ENCODE data around the gene ZNF500. TPM values are rescaled to one million over a fixed set of nuclear protein-coding genes. Genes with fewer than 3 reads are reported as not detected.

The ZNF500 gene
- polyA plus RNA-seq, 1 of the 3 experiments (the other 2 are of a cell fraction) = 6.3 TPM

DNA sequence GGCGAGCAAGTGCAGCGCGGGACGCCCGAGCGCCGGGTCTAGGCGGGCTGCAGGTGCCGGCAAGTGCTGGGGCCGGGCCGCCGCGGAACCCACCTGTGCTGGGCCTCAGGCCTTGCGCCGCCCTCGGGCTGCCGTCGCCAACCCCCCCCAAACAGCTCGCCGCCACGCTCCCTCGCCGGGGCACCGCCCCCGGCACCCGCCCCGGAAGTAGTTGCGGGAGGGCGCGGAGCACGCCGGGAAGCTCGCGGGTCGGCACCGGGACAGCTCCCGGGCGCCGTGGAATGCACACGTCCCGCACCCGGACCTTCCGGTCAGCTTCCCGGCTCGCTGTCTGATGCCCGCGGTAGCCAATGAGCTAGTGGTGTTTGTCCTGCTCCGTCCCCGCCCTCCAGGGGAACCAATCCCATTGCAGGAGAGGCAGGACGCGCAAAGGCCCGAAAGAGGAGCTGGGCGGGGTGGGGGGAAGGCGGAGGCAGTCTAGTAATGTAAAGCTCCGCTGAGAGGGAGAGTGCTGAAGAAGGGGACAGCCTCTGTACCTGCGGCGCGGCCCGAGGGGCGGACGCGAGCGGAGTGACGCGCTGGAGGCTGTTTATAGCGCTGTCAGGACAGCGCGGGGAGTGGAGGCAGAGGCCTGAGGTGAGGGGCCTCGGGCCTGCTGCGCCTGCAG lies 32.8 kb downstream of the ZNF500 start, which contains the start of the genes ANKS3 and DNAAF8 (continued):
- TF ChIP-seq TEAD4 (IDR thresholded peaks at IDR 0.05; ENCODE audit: borderline replicate concordance, insufficient read depth) (0 out of 2 replicates have a peak, but pooled peaks have one; percentile 17), MXI1 (IDR thresholded peaks at IDR 0.05; ENCODE audit: low read depth, low read length) (peak; percentile 77), TCF12 (IDR thresholded peaks at IDR 0.05) (no peak), SIN3A (IDR thresholded peaks at IDR 0.05; ENCODE audit: borderline replicate concordance, low read depth, low read length) (0 out of 2 replicates have a peak, but pooled peaks have one; percentile 91), GATA2 (CRISPR knock-in tag; IDR thresholded peaks at IDR 0.05) (no peak), MEF2A (IDR thresholded peaks at IDR 0.05; ENCODE audit: borderline replicate concordance, low read depth) (no peak), EZH2phosphoT487 (IDR thresholded peaks at IDR 0.05; ENCODE audit: borderline replicate concordance, low read depth) (no peak), JUND (IDR thresholded peaks at IDR 0.05) (no peak), NFIC (IDR thresholded peaks at IDR 0.05; ENCODE audit: borderline replicate concordance) (no peak), FOXM1 (IDR thresholded peaks at IDR 0.05; ENCODE audit: low read depth) (no peak), NRF1 (IDR thresholded peaks at IDR 0.05; ENCODE audit: low read depth, low read length) (no peak), ELF1 (IDR thresholded peaks at IDR 0.05) (peak; percentile 81)

GRCh38 chr16:4733747-4734062 lies 33.3 kb downstream of the ZNF500 start:
- Histone ChIP-seq H3K36me3 (replicated peaks in 1 of 2; ENCODE audit: control insufficient read depth in 1 of 2, insufficient read depth in 2 of 2, low read length in 1 of 2) (peaks cover 10 to 21% of the 10 kb centered on the region in 2 experiments), H2AFZ (ENCODE audit: low read depth) (peak overlapping the region; percentile 90), H3K4me1 (ENCODE audit: control insufficient read depth in 1 of 2, insufficient read depth in 2 of 2, low read depth in 1 of 2, low read length in 1 of 2) (peaks cover 0 to 6% of the 10 kb centered on the region in 2 experiments; a peak in 1 of 4 replicates), H3K4me2 (peak overlapping the region; percentile 93), H3K9me2 (no peaks in the 10 kb centered on the region), H4K20me1 (ENCODE audit: insufficient read depth) (no peaks in the 10 kb centered on the region), H3K79me2 (ENCODE audit: insufficient read depth) (peaks cover 51% of the 10 kb centered on the region), H3F3A (replicated peaks; ENCODE audit: insufficient read depth) (no peaks in the 10 kb centered on the region), H3K27ac (ENCODE audit: low read depth in 2 of 2, low read length in 1 of 2) (peak overlapping the region; percentile 84 to 96), H3K27me3 (ENCODE audit: insufficient read depth) (no peaks in the 10 kb centered on the region), H3K9me3 (no peaks in the 10 kb centered on the region), H3K9ac (peak overlapping the region; percentile 88), H3K4me3 (ENCODE audit: low read depth in 2 of 2, low read length in 1 of 2) (peak overlapping the region; percentile 97)
- CTCF ChIA-PET = interaction anchor here (1.0 to 1.6 kb wide), 5 partner anchors 36 to 223 kb away, joined by 3 to 7 read pairs (median 3); no protein-coding TSS in a partner anchor
- WGBS (ENCODE audit: low lambda C conversion rate) = 0% methylated on average over 19 of the region's 19 CpGs
- POLR2A ChIA-PET = interaction anchor here (0.7 to 2.2 kb wide), 9 partner anchors 11 to 225 kb away, joined by 3 to 16 read pairs (median 4); partner anchors contain the start of genes ROGDI and ZNF500
- DNase-seq = peak; percentile 61
- TF ChIP-seq SMC3 (IDR thresholded peaks at IDR 0.05; ENCODE audit: low read depth, low read length) (no peak), RCOR1 (IDR thresholded peaks at IDR 0.05; ENCODE audit: low read length) (no peak), POLR2AphosphoS5 (IDR thresholded peaks at IDR 0.05; ENCODE audit: low read depth, low read length) (no peak), USF1 (IDR thresholded peaks at IDR 0.05; ENCODE audit: borderline replicate concordance, low read depth) (no peak), CTCF (IDR thresholded peaks at IDR 0.05) (no peak), MXI1 (IDR thresholded peaks at IDR 0.05; ENCODE audit: low read depth, low read length) (no peak), IRF3 (IDR thresholded peaks at IDR 0.05; ENCODE audit: low read depth, low read length) (no peak), TEAD4 (IDR thresholded peaks at IDR 0.05; ENCODE audit: borderline replicate concordance, insufficient read depth) (no peak), FOSL2 (IDR thresholded peaks at IDR 0.05; ENCODE audit: borderline replicate concordance, low read depth) (no peak)
- TF ChIP-seq, protein P1, sequence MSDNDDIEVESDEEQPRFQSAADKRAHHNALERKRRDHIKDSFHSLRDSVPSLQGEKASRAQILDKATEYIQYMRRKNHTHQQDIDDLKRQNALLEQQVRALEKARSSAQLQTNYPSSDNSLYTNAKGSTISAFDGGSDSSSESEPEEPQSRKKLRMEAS (IDR thresholded peaks at IDR 0.05; ENCODE audit: low read depth) = no peak
- TF ChIP-seq, protein P2, sequence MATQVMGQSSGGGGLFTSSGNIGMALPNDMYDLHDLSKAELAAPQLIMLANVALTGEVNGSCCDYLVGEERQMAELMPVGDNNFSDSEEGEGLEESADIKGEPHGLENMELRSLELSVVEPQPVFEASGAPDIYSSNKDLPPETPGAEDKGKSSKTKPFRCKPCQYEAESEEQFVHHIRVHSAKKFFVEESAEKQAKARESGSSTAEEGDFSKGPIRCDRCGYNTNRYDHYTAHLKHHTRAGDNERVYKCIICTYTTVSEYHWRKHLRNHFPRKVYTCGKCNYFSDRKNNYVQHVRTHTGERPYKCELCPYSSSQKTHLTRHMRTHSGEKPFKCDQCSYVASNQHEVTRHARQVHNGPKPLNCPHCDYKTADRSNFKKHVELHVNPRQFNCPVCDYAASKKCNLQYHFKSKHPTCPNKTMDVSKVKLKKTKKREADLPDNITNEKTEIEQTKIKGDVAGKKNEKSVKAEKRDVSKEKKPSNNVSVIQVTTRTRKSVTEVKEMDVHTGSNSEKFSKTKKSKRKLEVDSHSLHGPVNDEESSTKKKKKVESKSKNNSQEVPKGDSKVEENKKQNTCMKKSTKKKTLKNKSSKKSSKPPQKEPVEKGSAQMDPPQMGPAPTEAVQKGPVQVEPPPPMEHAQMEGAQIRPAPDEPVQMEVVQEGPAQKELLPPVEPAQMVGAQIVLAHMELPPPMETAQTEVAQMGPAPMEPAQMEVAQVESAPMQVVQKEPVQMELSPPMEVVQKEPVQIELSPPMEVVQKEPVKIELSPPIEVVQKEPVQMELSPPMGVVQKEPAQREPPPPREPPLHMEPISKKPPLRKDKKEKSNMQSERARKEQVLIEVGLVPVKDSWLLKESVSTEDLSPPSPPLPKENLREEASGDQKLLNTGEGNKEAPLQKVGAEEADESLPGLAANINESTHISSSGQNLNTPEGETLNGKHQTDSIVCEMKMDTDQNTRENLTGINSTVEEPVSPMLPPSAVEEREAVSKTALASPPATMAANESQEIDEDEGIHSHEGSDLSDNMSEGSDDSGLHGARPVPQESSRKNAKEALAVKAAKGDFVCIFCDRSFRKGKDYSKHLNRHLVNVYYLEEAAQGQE (IDR thresholded peaks at IDR 0.05; ENCODE audit: low read depth, low read length) = no peak
- TF ChIP-seq, protein P3, sequence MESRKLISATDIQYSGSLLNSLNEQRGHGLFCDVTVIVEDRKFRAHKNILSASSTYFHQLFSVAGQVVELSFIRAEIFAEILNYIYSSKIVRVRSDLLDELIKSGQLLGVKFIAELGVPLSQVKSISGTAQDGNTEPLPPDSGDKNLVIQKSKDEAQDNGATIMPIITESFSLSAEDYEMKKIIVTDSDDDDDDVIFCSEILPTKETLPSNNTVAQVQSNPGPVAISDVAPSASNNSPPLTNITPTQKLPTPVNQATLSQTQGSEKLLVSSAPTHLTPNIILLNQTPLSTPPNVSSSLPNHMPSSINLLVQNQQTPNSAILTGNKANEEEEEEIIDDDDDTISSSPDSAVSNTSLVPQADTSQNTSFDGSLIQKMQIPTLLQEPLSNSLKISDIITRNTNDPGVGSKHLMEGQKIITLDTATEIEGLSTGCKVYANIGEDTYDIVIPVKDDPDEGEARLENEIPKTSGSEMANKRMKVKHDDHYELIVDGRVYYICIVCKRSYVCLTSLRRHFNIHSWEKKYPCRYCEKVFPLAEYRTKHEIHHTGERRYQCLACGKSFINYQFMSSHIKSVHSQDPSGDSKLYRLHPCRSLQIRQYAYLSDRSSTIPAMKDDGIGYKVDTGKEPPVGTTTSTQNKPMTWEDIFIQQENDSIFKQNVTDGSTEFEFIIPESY (IDR thresholded peaks at IDR 0.05; ENCODE audit: borderline replicate concordance, low read depth) = no peak

Measured in SK-N-SH (cell line).